Astrocyte of the hippocampus (primary cell): ENCODE data around the gene PPP1R15B.
A peak's percentile ranks its signal among the peaks of the same experiment; 100 is the strongest.

ENCODE experiments used
- DNase-seq: peaks from one replicate; pipeline ENCODE4 v3.0.0; 2011; ENCODE audit warnings: low read depth, low spot score

PPP1R15B gene

GRCh38 chr1:204420039-204421004, 8.7 kb upstream of the PPP1R15B start:
- no peak for DNase-seq

- DNase-seq = peak; percentile 67
Measured at GRCh38 chr1:204419064-204419403, 7.4 kb upstream of the PPP1R15B start.

- DNase-seq = peak; percentile 36
Measured at GRCh38 chr1:204418174-204419063, 6.8 kb upstream of the PPP1R15B start.

- peak; percentile 92 for DNase-seq
Measured at GRCh38 chr1:204417074-204417997, 5.7 kb upstream of the PPP1R15B start.

GRCh38 chr1:204416589-204417073, 5.0 kb upstream of the PPP1R15B start:
- no peak for DNase-seq

GRCh38 chr1:204415351-204415750, 3.7 kb upstream of the PPP1R15B start:
- no peak for DNase-seq

GRCh38 chr1:204414016-204414415, 2.4 kb upstream of the PPP1R15B start:
- no peak for DNase-seq

- no peak for DNase-seq
Measured at GRCh38 chr1:204413170-204413535, 1.5 kb upstream of the PPP1R15B start.

- peak; percentile 68 for DNase-seq
Measured at GRCh38 chr1:204410688-204411450, 748 bp downstream of the PPP1R15B start.

- DNase-seq = peak; percentile 30
Measured at GRCh38 chr1:204409836-204410687, 1.6 kb downstream of the PPP1R15B start.

GRCh38 chr1:204409123-204409522, 2.5 kb downstream of the PPP1R15B start:
- DNase-seq = peak; percentile 28

GRCh38 chr1:204408602-204409001, 3.0 kb downstream of the PPP1R15B start:
- DNase-seq = no peak

GRCh38 chr1:204408074-204408507, 3.5 kb downstream of the PPP1R15B start:
- peak; percentile 90 for DNase-seq

GRCh38 chr1:204407295-204407971, 4.2 kb downstream of the PPP1R15B start:
- no peak for DNase-seq

GRCh38 chr1:204406621-204407020, 5.0 kb downstream of the PPP1R15B start:
- no peak for DNase-seq

- DNase-seq = no peak
Measured at GRCh38 chr1:204405988-204406387, 5.6 kb downstream of the PPP1R15B start.

GRCh38 chr1:204404629-204405028, 7.0 kb downstream of the PPP1R15B start:
- DNase-seq = no peak

- DNase-seq = no peak
Measured at GRCh38 chr1:204402391-204402790, 9.2 kb downstream of the PPP1R15B start.

GRCh38 chr1:204401730-204402129, 9.9 kb downstream of the PPP1R15B start:
- DNase-seq = no peak
